ENCODE data around the gene IFITM5. TPM values are rescaled to one million over a fixed set of nuclear protein-coding genes. Genes with fewer than 3 reads are reported as not detected.

IFITM5 gene
- total RNA-seq, 2 experiments from 2014 or later, result not detected

Other genes with a start within 250 kb of the IFITM5 start
- gene SCGB1C1, start 106.4 kb downstream of the IFITM5 start, total RNA-seq, result not detected
- 10 to 100 TPM; 33.8 to 34.2 TPM for gene BET1L, start 92.1 kb downstream of the IFITM5 start, total RNA-seq
- 100 to 1,000 TPM; 121 to 126 TPM for gene RIC8A, start 91.8 kb downstream of the IFITM5 start, total RNA-seq
- gene SIRT3, start 63.2 kb downstream of the IFITM5 start, total RNA-seq, result 10 to 100 TPM; 13.1 to 15.0 TPM
- 100 to 1,000 TPM; 164 to 173 TPM for gene PSMD13, start 62.5 kb downstream of the IFITM5 start, total RNA-seq
- 10 to 100 TPM; 29.7 to 30.8 TPM for gene NLRP6, start 21.1 kb downstream of the IFITM5 start, total RNA-seq
- gene PGGHG, start 10.4 kb downstream of the IFITM5 start, total RNA-seq, result 100 to 1,000 TPM; 487 to 541 TPM
- gene IFITM2, start 8.3 kb upstream of the IFITM5 start, total RNA-seq, result 1,000 to 10,000 TPM; 2,197 to 2,304 TPM
- 1,000 to 10,000 TPM; 1,265 to 1,278 TPM for gene IFITM1, start 14.5 kb upstream of the IFITM5 start, total RNA-seq
- 100 to 1,000 TPM; 174 to 182 TPM for gene IFITM3, start 21.3 kb upstream of the IFITM5 start, total RNA-seq
- gene B4GALNT4, start 70.0 kb upstream of the IFITM5 start, total RNA-seq, result under 1 TPM; 0.26 to 0.52 TPM
- under 1 TPM in 1 of 2 experiments, not detected in 1; 0.13 TPM for gene PKP3, start 94.7 kb upstream of the IFITM5 start, total RNA-seq
- gene SIGIRR, start 115.5 kb upstream of the IFITM5 start, total RNA-seq, result 100 to 1,000 TPM; 160 to 168 TPM
- 10 to 100 TPM; 72.6 to 78.9 TPM for gene ANO9, start 142.5 kb upstream of the IFITM5 start, total RNA-seq
- gene PTDSS2, start 150.8 kb upstream of the IFITM5 start, total RNA-seq, result 10 to 100 TPM; 24.6 to 26.1 TPM
- gene RNH1, start 207.7 kb upstream of the IFITM5 start, total RNA-seq, result 100 to 1,000 TPM; 104 to 105 TPM
- 10 to 100 TPM; 58.7 to 68.9 TPM for gene HRAS, start 236.1 kb upstream of the IFITM5 start, total RNA-seq
- gene LRRC56, start 238.0 kb upstream of the IFITM5 start, total RNA-seq, result 1 to 10 TPM; 1.9 to 2.2 TPM